ENCODE measurements around the gene SMIM9. TPM values are rescaled to one million over a fixed set of nuclear protein-coding genes. Genes with fewer than 3 reads are reported as not detected.

SMIM9 gene
- total RNA-seq, 1 experiment from 2014 or later = not detected

DNA sequence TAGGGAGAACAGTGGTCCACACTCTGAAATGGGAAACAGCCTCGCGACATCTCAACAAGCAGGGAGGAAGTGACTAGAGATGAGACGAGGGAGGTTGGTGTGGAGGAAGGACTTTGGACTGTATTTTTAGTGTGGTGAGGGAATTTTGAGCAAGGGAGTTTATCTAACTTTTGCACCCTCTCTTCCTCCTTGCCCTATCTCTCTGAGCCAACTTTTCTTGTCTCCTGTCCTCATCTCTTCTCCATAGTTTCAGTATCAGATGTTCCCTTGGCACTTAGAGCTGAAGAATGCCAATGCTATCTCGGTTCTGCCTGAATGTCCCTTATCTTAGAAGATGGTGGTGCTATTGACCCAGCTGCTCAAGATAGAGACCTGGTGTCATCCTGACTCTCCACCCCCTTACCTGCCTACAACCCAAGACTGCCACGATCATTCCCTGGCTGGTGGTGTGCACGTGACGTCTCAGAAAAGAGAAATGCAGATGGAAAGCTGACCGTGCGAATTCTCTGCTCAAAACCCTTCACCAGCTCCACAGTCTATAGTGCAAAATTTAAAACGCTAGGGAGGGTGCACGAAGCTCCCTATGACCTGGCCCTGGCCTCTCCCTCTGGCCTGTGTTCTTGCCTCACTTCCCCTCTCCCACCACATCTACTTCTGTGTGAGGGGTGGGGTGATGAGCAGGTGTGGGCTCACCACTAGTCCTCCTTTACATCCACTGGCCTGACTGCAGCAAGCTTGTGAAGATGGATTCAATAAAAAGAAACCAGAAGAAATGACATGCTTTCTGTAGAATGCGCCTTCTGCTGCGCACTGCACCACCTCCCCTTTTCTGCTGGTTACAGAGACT lies 50.1 kb downstream of the SMIM9 start:
- H3K9ac ChIP-seq (ENCODE audit: low read length) = no peak overlapping the region
- H3K27ac ChIP-seq (ENCODE audit: low read length) = no peak overlapping the region
- H3K4me3 ChIP-seq (ENCODE audit: low read length) = no peak overlapping the region
- H2AFZ ChIP-seq (ENCODE audit: low read length) = no peak overlapping the region
- no peaks in the 10 kb centered on the region for H4K20me1 ChIP-seq (ENCODE audit: insufficient read depth, low read depth, low read length)
- DNase-seq = no peak
- no peaks in the 10 kb centered on the region for H3K9me3 ChIP-seq (ENCODE audit: low read length)
- no peaks in the 10 kb centered on the region for H3K27me3 ChIP-seq (ENCODE audit: low read length)
- no peaks in the 10 kb centered on the region for H3K36me3 ChIP-seq (ENCODE audit: insufficient read depth, low read length)
- peaks cover 6% of the 10 kb centered on the region; the same call in 1 of the 2 replicates for H3K4me1 ChIP-seq (ENCODE audit: low read length)
- H3K9me2 ChIP-seq (replicated peaks; ENCODE audit: insufficient read depth, low read length) = no peaks in the 10 kb centered on the region
- peak overlapping the region; percentile 27 for H3K4me2 ChIP-seq (ENCODE audit: low read depth, low read length, poor library complexity, severe bottlenecking)
- no peaks in the 10 kb centered on the region for H3K79me2 ChIP-seq (ENCODE audit: low read length)

DNA sequence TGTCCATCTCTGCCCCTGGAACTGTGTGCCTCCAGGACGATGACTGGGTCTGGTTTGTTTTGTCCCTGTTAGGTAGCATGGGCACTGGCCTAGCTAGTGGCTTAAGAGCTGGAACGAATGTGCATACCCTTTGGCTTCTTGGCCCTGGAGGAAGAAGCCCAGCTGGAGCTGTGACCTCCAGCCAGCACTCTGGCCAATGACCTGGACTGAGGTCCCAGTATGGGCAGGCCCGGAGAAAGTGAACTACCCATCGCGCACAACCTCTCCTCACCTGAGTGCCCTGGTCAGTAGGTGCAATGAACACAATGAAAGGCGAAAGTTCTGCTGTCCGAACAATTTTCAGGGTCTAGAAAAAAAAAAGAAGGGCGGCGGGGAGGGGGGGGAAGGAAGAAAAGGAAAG lies 53.5 kb downstream of the SMIM9 start:
- H4K20me1 ChIP-seq (ENCODE audit: insufficient read depth, low read depth, low read length) = no peaks in the 10 kb centered on the region; the same call in 1 of the 2 replicates
- no peaks in the 10 kb centered on the region for H3K9me2 ChIP-seq (replicated peaks; ENCODE audit: insufficient read depth, low read length)
- H3K9ac ChIP-seq (ENCODE audit: low read length) = no peak overlapping the region
- H3K27ac ChIP-seq (ENCODE audit: low read length) = no peak overlapping the region
- H3K79me2 ChIP-seq (ENCODE audit: low read length) = no peaks in the 10 kb centered on the region
- H3K4me3 ChIP-seq (ENCODE audit: low read length) = no peak overlapping the region
- H3K27me3 ChIP-seq (ENCODE audit: low read length) = no peaks in the 10 kb centered on the region
- H3K9me3 ChIP-seq (ENCODE audit: low read length) = no peaks in the 10 kb centered on the region
- peaks cover under 1% of the 10 kb centered on the region; the same call in 1 of the 2 replicates for H3K36me3 ChIP-seq (ENCODE audit: insufficient read depth, low read length)
- no peak overlapping the region for H3K4me2 ChIP-seq (ENCODE audit: low read depth, low read length, poor library complexity, severe bottlenecking)
- DNase-seq = no peak
- no peak overlapping the region for H2AFZ ChIP-seq (ENCODE audit: low read length)
- H3K4me1 ChIP-seq (ENCODE audit: low read length) = peaks cover 6% of the 10 kb centered on the region; the same call in 1 of the 2 replicates

DNA sequence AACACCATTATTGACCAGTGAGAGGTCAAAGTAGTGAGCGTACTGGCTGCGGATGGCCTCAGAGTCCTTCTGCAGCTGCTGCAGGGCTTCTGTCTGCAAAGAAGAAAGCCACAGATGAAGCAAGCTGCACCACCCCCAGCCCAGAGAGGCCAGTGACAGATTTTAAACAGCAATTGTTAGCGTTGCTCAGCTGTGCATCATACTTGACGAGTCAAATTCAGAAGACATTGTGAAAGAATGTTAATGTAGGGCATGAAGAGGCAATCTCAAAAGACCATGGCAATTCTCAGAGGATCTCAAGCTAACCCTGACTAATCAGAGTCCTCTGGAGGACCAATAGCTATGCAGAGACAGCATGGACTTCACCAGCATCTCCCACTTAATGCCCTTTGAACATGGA lies 55.2 kb downstream of the SMIM9 start:
- Histone ChIP-seq H3K4me3 (ENCODE audit: low read length) (no peak overlapping the region), H3K27me3 (ENCODE audit: low read length) (no peaks in the 10 kb centered on the region), H3K79me2 (ENCODE audit: low read length) (no peaks in the 10 kb centered on the region), H4K20me1 (ENCODE audit: insufficient read depth, low read depth, low read length) (no peaks in the 10 kb centered on the region; the same call in 1 of the 2 replicates), H3K27ac (ENCODE audit: low read length) (no peak overlapping the region), H3K9me2 (replicated peaks; ENCODE audit: insufficient read depth, low read length) (no peaks in the 10 kb centered on the region), H3K9ac (ENCODE audit: low read length) (no peak overlapping the region), H3K4me1 (ENCODE audit: low read length) (peaks cover 6% of the 10 kb centered on the region; the same call in 1 of the 2 replicates), H3K4me2 (ENCODE audit: low read depth, low read length, poor library complexity, severe bottlenecking) (no peak overlapping the region), H3K36me3 (ENCODE audit: insufficient read depth, low read length) (peaks cover 6% of the 10 kb centered on the region; the same call in 1 of the 2 replicates), H3K9me3 (ENCODE audit: low read length) (no peaks in the 10 kb centered on the region), H2AFZ (ENCODE audit: low read length) (no peak overlapping the region)
- DNase-seq = no peak

- H3K27me3 ChIP-seq (ENCODE audit: low read length) = no peaks in the 10 kb centered on the region
- H3K4me1 ChIP-seq (ENCODE audit: low read length) = no peaks in the 10 kb centered on the region
- peaks cover 15% of the 10 kb centered on the region; the same call in 1 of the 2 replicates for H3K36me3 ChIP-seq (ENCODE audit: insufficient read depth, low read length)
- H3K9ac ChIP-seq (ENCODE audit: low read length) = no peak overlapping the region
- no peak overlapping the region for H2AFZ ChIP-seq (ENCODE audit: low read length)
- peaks cover 9% of the 10 kb centered on the region; the same call in 1 of the 2 replicates for H4K20me1 ChIP-seq (ENCODE audit: insufficient read depth, low read depth, low read length)
- no peaks in the 10 kb centered on the region for H3K9me2 ChIP-seq (replicated peaks; ENCODE audit: insufficient read depth, low read length)
- no peaks in the 10 kb centered on the region for H3K9me3 ChIP-seq (ENCODE audit: low read length)
- no peak overlapping the region for H3K4me3 ChIP-seq (ENCODE audit: low read length)
- DNase-seq = no peak
- H3K4me2 ChIP-seq (ENCODE audit: low read depth, low read length, poor library complexity, severe bottlenecking) = no peak overlapping the region
- H3K27ac ChIP-seq (ENCODE audit: low read length) = no peak overlapping the region
- H3K79me2 ChIP-seq (ENCODE audit: low read length) = no peaks in the 10 kb centered on the region
These were observed 57.7 kb downstream of the SMIM9 start for GRCh38 chrX:154776753-154777152.

DNA sequence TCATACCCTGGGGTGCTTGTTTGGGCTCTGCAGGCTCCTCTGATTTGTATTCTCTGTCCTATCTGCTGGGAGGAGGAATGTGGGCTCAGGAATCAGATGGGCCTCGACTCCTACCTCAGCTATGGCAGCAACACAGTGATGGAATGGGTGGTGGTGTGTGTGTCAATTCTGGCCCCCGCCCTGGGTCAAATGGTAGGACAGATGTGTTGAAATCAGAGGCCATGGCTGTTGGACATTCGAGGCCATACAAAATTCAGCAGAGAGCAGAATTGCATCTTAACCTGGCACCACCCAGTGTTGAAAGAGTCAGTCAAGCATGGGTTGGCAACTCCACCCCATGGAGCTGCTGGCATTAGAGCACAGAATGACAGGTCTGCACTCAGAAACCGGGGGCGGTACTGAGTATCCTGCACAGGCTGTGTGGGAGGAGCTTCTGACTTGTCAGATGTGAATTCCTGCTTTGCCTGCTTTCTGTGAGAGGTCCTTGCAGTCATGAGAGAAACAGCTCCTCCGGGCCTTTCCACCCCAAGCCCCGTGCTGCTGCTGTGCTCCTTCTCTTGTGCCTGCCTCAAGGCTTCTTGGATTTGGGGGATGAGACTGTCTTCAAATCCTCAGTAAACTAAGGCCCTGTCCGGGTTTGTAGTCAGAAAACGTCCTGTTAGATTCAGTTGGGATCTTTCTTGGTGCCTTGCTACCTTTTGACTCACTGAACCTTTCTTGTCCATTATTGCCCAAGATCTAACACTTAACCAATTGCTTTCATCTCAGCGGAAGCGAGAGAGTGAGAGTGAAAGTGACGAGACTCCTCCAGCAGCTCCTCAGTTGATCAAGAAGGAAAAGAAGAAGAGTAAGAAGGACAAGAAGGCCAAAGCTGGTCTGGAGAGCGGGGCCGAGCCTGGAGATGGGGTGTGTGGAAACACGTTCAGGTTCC lies 58.8 kb downstream of the SMIM9 start:
- peaks cover 18% of the 10 kb centered on the region; the same call in 1 of the 2 replicates for H3K36me3 ChIP-seq (ENCODE audit: insufficient read depth, low read length)
- no peaks in the 10 kb centered on the region for H3K9me2 ChIP-seq (replicated peaks; ENCODE audit: insufficient read depth, low read length)
- H3K27me3 ChIP-seq (ENCODE audit: low read length) = no peaks in the 10 kb centered on the region
- H3K4me1 ChIP-seq (ENCODE audit: low read length) = no peaks in the 10 kb centered on the region
- H3K27ac ChIP-seq (ENCODE audit: low read length) = no peak overlapping the region
- peaks cover 14% of the 10 kb centered on the region; the same call in 1 of the 2 replicates for H4K20me1 ChIP-seq (ENCODE audit: insufficient read depth, low read depth, low read length)
- H3K9ac ChIP-seq (ENCODE audit: low read length) = no peak overlapping the region
- no peak overlapping the region for H3K4me2 ChIP-seq (ENCODE audit: low read depth, low read length, poor library complexity, severe bottlenecking)
- no peaks in the 10 kb centered on the region for H3K9me3 ChIP-seq (ENCODE audit: low read length)
- no peak for DNase-seq
- no peak overlapping the region for H3K4me3 ChIP-seq (ENCODE audit: low read length)
- no peaks in the 10 kb centered on the region for H3K79me2 ChIP-seq (ENCODE audit: low read length)
- no peak overlapping the region for H2AFZ ChIP-seq (ENCODE audit: low read length)

DNA sequence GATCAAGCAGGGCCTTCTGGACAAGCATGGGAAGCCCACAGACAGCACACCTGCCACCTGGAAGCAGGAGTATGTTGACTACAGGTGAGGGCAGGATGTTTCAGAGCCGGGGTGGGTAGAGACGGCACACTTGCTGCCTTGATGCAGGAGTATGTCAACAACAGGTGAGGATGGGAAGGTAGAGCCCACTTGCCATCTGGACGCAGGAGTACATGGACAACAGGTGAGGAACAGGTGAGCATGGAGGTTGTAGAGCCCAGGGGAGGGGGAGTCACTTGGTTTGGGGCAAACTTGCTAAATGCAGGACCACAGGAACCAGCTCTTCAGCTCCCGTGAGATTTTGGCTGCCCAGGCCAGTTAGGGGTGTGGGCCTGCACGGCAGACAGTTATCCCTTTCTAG lies 59.8 kb downstream of the SMIM9 start:
- no peaks in the 10 kb centered on the region for H3K4me1 ChIP-seq (ENCODE audit: low read length)
- no peak overlapping the region for H3K27ac ChIP-seq (ENCODE audit: low read length)
- H3K9me2 ChIP-seq (replicated peaks; ENCODE audit: insufficient read depth, low read length) = no peaks in the 10 kb centered on the region
- H3K4me3 ChIP-seq (ENCODE audit: low read length) = no peak overlapping the region
- no peaks in the 10 kb centered on the region for H3K27me3 ChIP-seq (ENCODE audit: low read length)
- peaks cover 20% of the 10 kb centered on the region; the same call in 1 of the 2 replicates for H3K36me3 ChIP-seq (ENCODE audit: insufficient read depth, low read length)
- no peak overlapping the region for H3K4me2 ChIP-seq (ENCODE audit: low read depth, low read length, poor library complexity, severe bottlenecking)
- peaks cover 14% of the 10 kb centered on the region; the same call in 1 of the 2 replicates for H4K20me1 ChIP-seq (ENCODE audit: insufficient read depth, low read depth, low read length)
- no peak overlapping the region for H2AFZ ChIP-seq (ENCODE audit: low read length)
- 0 out of 2 replicates have a peak, but pooled peaks cover 3% of the 10 kb centered on the region for H3K79me2 ChIP-seq (ENCODE audit: low read length)
- DNase-seq = no peak
- H3K9me3 ChIP-seq (ENCODE audit: low read length) = no peaks in the 10 kb centered on the region
- H3K9ac ChIP-seq (ENCODE audit: low read length) = no peak overlapping the region
